Stimulated activated CD4-positive, alpha-beta T cell treated with anti-CD3 and anti-CD28 coated beads, Interleukin-4, amount 100 ng/mL, for 48 hours (primary cell): ENCODE data around the gene PRTFDC1.

Experiments used
- DNase-seq, 2 donors: peaks; one replicate each; pipeline ENCODE4 v3.0.0-alpha.2; 2020; ENCODE audit warnings: low read depth in 2 of 2

PRTFDC1 gene

GRCh38 chr10:24872790-24873182, 79.6 kb downstream of the PRTFDC1 start:
- no peak for DNase-seq

- DNase-seq, result no peak
These were observed 80.2 kb downstream of the PRTFDC1 start for GRCh38 chr10:24872049-24872789.

GRCh38 chr10:24871011-24871935, 81.1 kb downstream of the PRTFDC1 start:
- no peak for DNase-seq

GRCh38 chr10:24869354-24870015, 82.9 kb downstream of the PRTFDC1 start:
- no peak for DNase-seq

GRCh38 chr10:24866604-24867583, 85.5 kb downstream of the PRTFDC1 start:
- no peak for DNase-seq

GRCh38 chr10:24865783-24866182, 86.6 kb downstream of the PRTFDC1 start:
- DNase-seq, result no peak

GRCh38 chr10:24862589-24862988, 89.8 kb downstream of the PRTFDC1 start:
- DNase-seq, result no peak

GRCh38 chr10:24858288-24859270, 93.8 kb downstream of the PRTFDC1 start:
- DNase-seq, result no peak

- DNase-seq, result no peak
These were observed 95.2 kb downstream of the PRTFDC1 start for GRCh38 chr10:24857031-24857725.

- no peak for DNase-seq
These were observed 98.2 kb downstream of the PRTFDC1 start for GRCh38 chr10:24854256-24854655.

GRCh38 chr10:24853661-24854060, 98.7 kb downstream of the PRTFDC1 start:
- no peak for DNase-seq

GRCh38 chr10:24851629-24852028, 100.8 kb downstream of the PRTFDC1 start:
- DNase-seq, result no peak

- DNase-seq, result no peak
These were observed 101.6 kb downstream of the PRTFDC1 start for GRCh38 chr10:24850727-24851296.

GRCh38 chr10:24849501-24850299, 102.7 kb downstream of the PRTFDC1 start:
- no peak for DNase-seq

GRCh38 chr10:24849051-24849450, 103.4 kb downstream of the PRTFDC1 start:
- DNase-seq, result no peak

GRCh38 chr10:24848195-24848594, 104.2 kb downstream of the PRTFDC1 start:
- DNase-seq, result no peak

GRCh38 chr10:24847112-24848070, 105.0 kb downstream of the PRTFDC1 start:
- DNase-seq, result no peak
